Type B pancreatic cell (in vitro differentiated cells): ENCODE results near the gene CHTF18. TPM values are rescaled to one million over a fixed set of nuclear protein-coding genes. Genes with fewer than 3 reads are reported as not detected.
"Not testable (repeated sequence)": the region's sequence is repeated elsewhere in the genome, so short reads cannot be mapped to it uniquely, and the experiment has no call there.

Source experiments
- DNase-seq: peaks from one replicate; pipeline ENCODE4 v3.0.0; 2021; ENCODE audit warnings: mixed read lengths; ENCODE audit not compliant: unreplicated experiment; ENCODE audit errors: extremely low spot score
- H3K27ac Mint-ChIP-seq: 2 replicates; pipeline ENCODE4 v1.8.0; 2021; ENCODE audit warnings: mild to moderate bottlenecking, mixed read lengths
- H3K27me3 Mint-ChIP-seq: 2 replicates; pipeline ENCODE4 v1.8.0; 2021; ENCODE audit warnings: mixed read lengths
- H3K36me3 Mint-ChIP-seq: 2 replicates; pipeline ENCODE4 v1.8.0; 2021; ENCODE audit warnings: mixed read lengths
- H3K4me1 Mint-ChIP-seq: one replicate; pipeline ENCODE4 v1.8.0; 2021; ENCODE audit warnings: mixed read lengths; ENCODE audit not compliant: unreplicated experiment
- H3K4me3 Mint-ChIP-seq: 2 replicates; pipeline ENCODE4 v1.8.0; 2021; ENCODE audit warnings: mild to moderate bottlenecking, mixed read lengths
- H3K9me3 Mint-ChIP-seq: 2 replicates; pipeline ENCODE4 v1.8.0; 2021; ENCODE audit warnings: mixed read lengths
- total RNA-seq: library from RNA; stranded (reverse); gene quantifications from 2 replicates; pipeline ENCODE4 v1.2.1, GENCODE V29; 2021; ENCODE audit warnings: low replicate concordance
- TF ChIP-seq, protein P1 (sequence below): fragments of 200-600 bp; sonication (generic); conservative IDR thresholded peaks from 2 replicates; pipeline ENCODE4 v1.5.0; 2021; ENCODE audit warnings: antibody characterized with exemption, mild to moderate bottlenecking

CHTF18 gene
- total RNA-seq, 1 donor from 2014 or later: 105 TPM

DNA sequence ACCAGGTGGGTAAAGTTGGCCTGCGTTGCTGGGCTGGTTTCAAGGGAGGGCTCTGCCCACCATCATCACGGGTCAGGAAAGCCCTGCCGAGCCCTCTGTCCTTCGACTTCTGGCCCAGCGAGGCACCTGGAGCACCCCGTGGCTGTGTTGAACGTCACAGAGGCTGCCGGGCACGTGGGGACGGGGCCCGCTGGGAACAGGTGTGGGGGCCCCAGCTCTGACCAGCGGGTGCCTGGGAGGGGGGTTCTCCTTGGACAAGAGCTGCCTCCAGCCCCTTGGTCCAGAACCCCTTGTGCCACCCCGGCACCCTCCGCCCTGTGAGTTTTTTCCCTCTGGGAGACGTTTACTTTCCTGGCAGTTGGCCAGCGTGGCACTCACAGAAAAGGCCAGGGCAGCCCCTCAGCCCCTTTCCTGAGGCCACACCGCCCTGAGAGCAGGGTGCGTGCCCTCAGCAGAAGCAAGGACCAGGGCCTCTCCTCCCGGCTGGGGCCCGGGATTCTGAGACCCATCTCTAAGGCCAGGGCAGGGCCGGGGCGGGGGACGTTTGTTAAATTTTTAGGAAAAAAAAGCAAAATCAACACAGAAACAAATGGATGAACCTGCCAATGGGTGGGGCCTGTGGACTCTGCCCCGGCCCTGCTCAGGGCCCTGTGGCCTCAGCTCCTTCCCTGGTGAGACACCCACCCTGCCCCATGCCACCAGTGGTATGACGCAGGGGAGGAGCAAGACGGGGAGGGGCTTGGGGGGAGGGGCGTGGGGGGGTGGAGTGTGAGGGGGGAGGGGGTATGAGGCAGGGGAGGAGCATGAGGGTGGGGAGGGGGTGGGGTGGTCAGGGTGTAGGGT lies 43.4 kb downstream of the CHTF18 start:
- H3K9me3 Mint-ChIP-seq: peaks cover 5% of the 10 kb centered on the region
- no peaks in the 10 kb centered on the region for H3K4me1 Mint-ChIP-seq
- H3K27me3 Mint-ChIP-seq: peaks cover 8% of the 10 kb centered on the region
- H3K36me3 Mint-ChIP-seq: no peaks in the 10 kb centered on the region
- H3K4me3 Mint-ChIP-seq: no peak overlapping the region
- no peak for DNase-seq
- no peak overlapping the region for H3K27ac Mint-ChIP-seq
- TF ChIP-seq, protein P1, sequence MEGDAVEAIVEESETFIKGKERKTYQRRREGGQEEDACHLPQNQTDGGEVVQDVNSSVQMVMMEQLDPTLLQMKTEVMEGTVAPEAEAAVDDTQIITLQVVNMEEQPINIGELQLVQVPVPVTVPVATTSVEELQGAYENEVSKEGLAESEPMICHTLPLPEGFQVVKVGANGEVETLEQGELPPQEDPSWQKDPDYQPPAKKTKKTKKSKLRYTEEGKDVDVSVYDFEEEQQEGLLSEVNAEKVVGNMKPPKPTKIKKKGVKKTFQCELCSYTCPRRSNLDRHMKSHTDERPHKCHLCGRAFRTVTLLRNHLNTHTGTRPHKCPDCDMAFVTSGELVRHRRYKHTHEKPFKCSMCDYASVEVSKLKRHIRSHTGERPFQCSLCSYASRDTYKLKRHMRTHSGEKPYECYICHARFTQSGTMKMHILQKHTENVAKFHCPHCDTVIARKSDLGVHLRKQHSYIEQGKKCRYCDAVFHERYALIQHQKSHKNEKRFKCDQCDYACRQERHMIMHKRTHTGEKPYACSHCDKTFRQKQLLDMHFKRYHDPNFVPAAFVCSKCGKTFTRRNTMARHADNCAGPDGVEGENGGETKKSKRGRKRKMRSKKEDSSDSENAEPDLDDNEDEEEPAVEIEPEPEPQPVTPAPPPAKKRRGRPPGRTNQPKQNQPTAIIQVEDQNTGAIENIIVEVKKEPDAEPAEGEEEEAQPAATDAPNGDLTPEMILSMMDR: no peak

DNA sequence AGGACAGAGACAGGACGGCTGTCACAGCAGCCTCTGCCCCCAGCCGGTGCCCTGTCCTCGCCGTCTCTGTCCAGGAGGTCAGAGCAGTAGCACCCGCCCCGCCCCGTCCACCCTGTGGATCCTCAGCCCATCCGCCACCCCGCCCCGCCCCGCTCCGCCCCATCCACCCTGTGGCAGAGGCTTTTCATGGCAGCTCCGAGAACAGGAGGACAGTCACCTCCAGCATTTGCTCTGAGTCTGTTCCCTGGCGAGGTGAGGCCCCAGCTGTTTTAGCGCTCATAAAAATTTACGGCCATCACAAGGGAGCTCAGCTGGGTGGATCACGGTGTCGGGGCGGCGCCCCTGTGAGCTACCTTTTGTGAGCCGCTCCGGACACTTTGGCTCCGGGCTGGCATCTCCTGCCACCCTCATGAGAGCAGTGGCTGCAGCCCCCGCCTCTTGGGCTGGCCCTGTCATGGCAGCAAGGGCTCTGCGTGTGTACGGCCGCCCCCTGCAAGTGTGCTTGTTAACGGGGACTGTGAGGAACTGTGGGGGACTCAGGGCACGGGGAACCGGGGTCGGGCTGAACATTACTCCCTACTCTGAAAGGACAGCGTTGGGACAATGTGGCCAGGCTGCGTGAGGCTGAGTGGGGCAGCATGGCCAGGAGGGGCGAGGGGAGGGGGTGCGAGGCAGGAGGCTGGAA lies 44.4 kb downstream of the CHTF18 start:
- DNase-seq: no peak
- TF ChIP-seq, protein P1: no peak
- H3K4me3 Mint-ChIP-seq: no peak overlapping the region

DNA sequence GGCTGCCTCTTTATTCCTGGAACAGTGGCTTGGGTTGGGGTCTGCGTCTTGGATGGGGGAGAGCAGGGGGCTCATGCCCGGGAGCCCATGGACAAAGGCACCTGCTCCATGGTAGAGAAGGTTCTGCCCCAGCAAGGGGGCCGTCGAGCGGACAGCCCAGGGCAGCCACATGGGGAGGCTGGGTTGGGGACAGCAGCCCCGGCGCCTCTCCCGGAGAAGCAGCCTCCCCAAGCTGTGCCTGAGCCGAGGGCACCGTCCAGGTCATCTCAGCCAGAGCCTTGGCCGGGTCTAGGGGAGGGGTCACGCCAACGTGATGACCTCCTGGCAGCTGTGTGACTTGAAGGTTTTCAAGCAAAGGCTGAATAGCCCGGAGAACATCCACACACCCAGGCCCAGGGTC lies 45.0 kb downstream of the CHTF18 start:
- H3K9me3 Mint-ChIP-seq: peaks cover 5% of the 10 kb centered on the region
- H3K4me3 Mint-ChIP-seq: no peak overlapping the region
- no peaks in the 10 kb centered on the region for H3K4me1 Mint-ChIP-seq
- no peak overlapping the region for H3K27ac Mint-ChIP-seq
- no peaks in the 10 kb centered on the region for H3K36me3 Mint-ChIP-seq
- peaks cover 8% of the 10 kb centered on the region for H3K27me3 Mint-ChIP-seq
- no peak for DNase-seq
- TF ChIP-seq, protein P1: no peak

More for the DNA sequence above, 44.4 kb downstream of the CHTF18 start:
- no peaks in the 10 kb centered on the region for H3K4me1 Mint-ChIP-seq
- no peak overlapping the region for H3K27ac Mint-ChIP-seq
- H3K36me3 Mint-ChIP-seq: no peaks in the 10 kb centered on the region
- peaks cover 8% of the 10 kb centered on the region for H3K27me3 Mint-ChIP-seq
- peaks cover 5% of the 10 kb centered on the region for H3K9me3 Mint-ChIP-seq

DNA sequence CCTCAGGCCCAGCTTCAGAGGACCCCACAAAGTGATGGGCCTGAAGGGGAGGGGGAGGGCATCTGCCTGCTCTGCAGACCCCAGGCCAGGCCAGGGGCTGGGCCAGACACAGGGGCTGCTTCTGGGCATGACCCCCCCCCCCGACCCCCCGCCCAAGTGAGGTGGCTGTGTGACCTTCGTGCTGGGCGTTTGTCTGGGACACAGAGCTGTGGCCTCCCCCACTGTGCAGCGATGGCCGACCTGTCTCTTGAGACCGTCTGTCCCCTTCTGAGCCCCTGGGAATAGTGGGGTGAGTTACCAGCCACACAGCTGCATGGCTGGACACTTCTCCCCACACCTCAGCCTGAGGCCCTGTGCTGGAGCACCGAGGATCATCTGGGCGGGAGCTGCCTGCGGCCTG lies 47.0 kb downstream of the CHTF18 start:
- Mint-ChIP-seq H3K4me3 (no peak overlapping the region), H3K9me3 (peaks cover 5% of the 10 kb centered on the region), H3K27me3 (peaks cover 3% of the 10 kb centered on the region), H3K36me3 (no peaks in the 10 kb centered on the region), H3K4me1 (no peaks in the 10 kb centered on the region), H3K27ac (no peak overlapping the region)
- DNase-seq: no peak
- TF ChIP-seq, protein P1: no peak

DNA sequence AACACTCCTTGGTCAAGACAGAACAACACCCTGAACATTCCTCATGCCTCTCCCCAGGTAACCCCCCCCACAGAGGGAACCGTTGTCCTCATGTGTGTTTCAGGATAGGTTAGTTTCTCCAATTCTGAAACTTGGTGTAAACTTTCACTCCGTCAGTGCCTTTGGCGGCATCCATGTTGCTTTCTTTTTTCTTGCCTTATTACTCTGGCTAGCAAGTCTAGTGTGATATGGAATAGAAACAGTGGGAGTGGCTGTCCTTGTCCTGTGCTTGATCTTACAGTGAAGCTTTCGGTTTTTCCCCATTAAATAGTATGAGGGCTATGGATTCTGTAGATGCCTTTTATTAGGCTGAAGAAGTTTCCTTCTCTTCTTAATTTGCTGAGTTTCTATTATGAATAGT lies 47.8 kb downstream of the CHTF18 start:
- H3K4me3 Mint-ChIP-seq: no peak overlapping the region
- DNase-seq: no peak
- H3K4me1 Mint-ChIP-seq: no peaks in the 10 kb centered on the region
- no peak overlapping the region for H3K27ac Mint-ChIP-seq
- TF ChIP-seq, protein P1: no peak
- no peaks in the 10 kb centered on the region for H3K36me3 Mint-ChIP-seq
- peaks cover 3% of the 10 kb centered on the region for H3K27me3 Mint-ChIP-seq
- peaks cover 5% of the 10 kb centered on the region for H3K9me3 Mint-ChIP-seq

DNA sequence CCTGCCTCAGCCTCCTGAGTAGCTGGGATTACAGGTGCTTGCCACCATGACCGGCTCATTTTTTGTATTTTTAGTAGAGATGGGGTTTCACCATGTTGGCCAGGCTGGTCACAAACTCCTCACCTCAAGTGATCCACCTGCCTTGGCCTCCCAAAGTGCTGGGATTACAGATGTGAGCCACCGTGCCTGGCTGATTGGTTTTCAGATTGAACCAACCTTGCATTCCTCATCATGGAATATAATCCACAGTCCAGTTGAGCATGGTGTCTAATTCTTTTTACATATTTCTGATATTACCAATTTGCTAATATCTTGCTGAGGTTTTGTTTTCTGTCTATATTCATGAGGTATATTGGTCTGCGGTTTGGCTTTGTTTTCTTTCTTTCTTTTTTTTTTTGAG lies 48.4 kb downstream of the CHTF18 start:
- H3K27me3 Mint-ChIP-seq, H3K27ac Mint-ChIP-seq, H3K9me3 Mint-ChIP-seq, H3K36me3 Mint-ChIP-seq, DNase-seq, H3K4me1 Mint-ChIP-seq, H3K4me3 Mint-ChIP-seq: not testable (repeated sequence)
